ENCODE data around the gene BEGAIN. TPM values are rescaled to one million over a fixed set of nuclear protein-coding genes. Genes with fewer than 3 reads are reported as not detected.

The BEGAIN gene
- total and polyA plus RNA-seq, 2 of the 8 experiments (the other 6 are each of a cell fraction or from before 2014, with no cell fraction given), result 2.9 to 3.0 TPM

GRCh38 chr14:100565650-100566049, 21.6 kb downstream of the BEGAIN start (continued):
- TF ChIP-seq E2F6 (IDR thresholded peaks at IDR 0.05) (no peak), POLR2A (IDR thresholded peaks at IDR 0.05; ENCODE audit: control extremely low read depth in 1 of 2, low read depth in 2 of 2, low read length in 2 of 2) (no peak)

Measured in H1 (cell line).